ENCODE results near the gene SV2B. TPM values are rescaled to one million over a fixed set of nuclear protein-coding genes. Genes with fewer than 3 reads are reported as not detected.

SV2B gene
- total and polyA plus RNA-seq, 4 donors, result 6.6 to 31.0 (median 15.0) TPM

DNA sequence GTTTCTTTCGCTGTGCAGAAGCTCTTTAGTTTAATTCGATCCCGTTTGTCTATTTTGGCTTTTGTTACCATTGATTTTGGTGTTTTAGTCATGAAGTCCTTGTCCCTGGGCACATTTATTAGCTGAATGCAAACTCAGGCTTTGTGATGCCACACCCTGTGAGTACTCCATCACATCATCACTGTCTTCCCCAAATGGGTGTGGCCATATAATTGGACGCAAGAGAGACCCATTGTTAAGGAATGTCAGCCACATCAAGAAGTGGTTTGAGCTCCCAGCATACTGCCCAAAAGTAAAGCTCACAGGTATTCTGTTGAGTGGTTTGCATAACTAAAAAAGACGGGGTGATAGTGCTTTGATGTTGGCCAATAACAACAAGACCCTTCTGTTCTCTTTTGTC, 245.7 kb downstream of the SV2B start:
- DNase-seq (ENCODE audit: low read depth in 4 of 6, low spot score in 6 of 6), result no peak
- Histone ChIP-seq H3K4me3 (ENCODE audit: low read depth, low read length) (no peak overlapping the region), H3K27ac (ENCODE audit: low read depth, low read length) (no peak overlapping the region), H3K4me1 (ENCODE audit: control insufficient read depth, insufficient read depth, low read length) (peaks cover 3% of the 10 kb centered on the region), H3K27me3 (ENCODE audit: control insufficient read depth, insufficient read depth, low read length) (no peaks in the 10 kb centered on the region), H3K36me3 (ENCODE audit: control insufficient read depth, insufficient read depth, low read length) (no peaks in the 10 kb centered on the region), H3K9me3 (ENCODE audit: control insufficient read depth, insufficient read depth, low read length) (no peaks in the 10 kb centered on the region)
- 100% methylated on average over 2 of the region's 5 CpGs for WGBS (ENCODE audit: insufficient coverage)

DNA sequence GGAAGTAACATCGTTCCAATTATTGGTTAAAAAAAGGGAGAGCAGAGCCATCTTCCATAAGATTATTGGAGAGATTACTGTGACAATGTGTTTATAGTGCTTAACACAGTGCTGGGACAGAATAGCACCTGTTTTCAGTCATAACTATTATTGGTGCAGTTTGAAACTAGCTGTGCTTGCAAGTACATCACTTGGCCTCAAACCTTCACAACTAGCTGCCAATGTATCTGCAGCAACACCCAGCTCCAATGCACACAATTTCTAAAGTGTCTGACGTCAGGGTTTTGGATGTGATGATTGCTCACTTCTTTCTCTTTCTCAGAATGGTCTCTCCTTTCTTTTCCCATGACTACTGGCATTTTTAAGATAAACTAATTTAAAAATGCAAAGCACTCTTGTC, 246.2 kb downstream of the SV2B start:
- no peak for DNase-seq (ENCODE audit: low read depth in 4 of 6, low spot score in 6 of 6)
- Histone ChIP-seq H3K9me3 (ENCODE audit: control insufficient read depth, insufficient read depth, low read length) (no peaks in the 10 kb centered on the region), H3K36me3 (ENCODE audit: control insufficient read depth, insufficient read depth, low read length) (no peaks in the 10 kb centered on the region), H3K27ac (ENCODE audit: low read depth, low read length) (no peak overlapping the region), H3K4me1 (ENCODE audit: control insufficient read depth, insufficient read depth, low read length) (peaks cover 3% of the 10 kb centered on the region), H3K27me3 (ENCODE audit: control insufficient read depth, insufficient read depth, low read length) (no peaks in the 10 kb centered on the region), H3K4me3 (ENCODE audit: low read depth, low read length) (no peak overlapping the region)
- no CpG with 5 or more reads among the region's 2 CpGs for WGBS (ENCODE audit: insufficient coverage)

DNA sequence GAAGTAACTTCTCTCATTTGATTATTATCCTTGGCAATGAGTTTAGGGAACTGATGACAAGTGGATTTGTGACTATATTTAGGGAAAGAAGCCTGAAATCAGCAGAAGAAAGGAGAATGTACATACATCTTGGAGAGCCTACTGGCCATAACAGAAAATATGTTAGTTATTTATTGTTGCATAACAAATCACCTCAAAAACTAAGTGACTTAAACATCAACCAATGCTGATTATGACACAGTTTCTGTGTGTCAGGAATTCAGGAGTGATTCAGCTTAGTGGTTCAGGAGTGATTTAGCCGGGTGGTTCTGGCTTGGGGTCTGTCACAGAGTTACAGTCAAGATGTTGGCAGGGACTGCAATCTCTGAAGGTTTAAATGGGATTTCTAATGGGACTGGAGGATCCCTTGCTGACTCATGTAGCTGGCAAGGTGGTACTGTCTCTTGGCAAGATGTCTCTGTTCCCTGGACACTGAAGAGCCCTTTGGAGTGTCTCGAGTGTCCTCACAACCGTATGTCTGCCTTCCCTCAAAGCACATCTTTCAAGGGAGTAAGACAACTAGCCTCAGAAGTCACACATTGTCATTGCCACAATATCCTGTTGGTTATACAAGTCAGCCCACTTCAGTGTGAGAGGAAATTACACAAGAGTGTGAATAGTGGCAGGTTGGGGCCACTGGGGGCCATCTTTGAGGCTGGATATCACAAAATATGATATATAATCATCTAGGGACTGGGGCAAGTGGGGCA, 248.9 kb downstream of the SV2B start:
- Histone ChIP-seq H3K4me1 (ENCODE audit: control insufficient read depth, insufficient read depth, low read length) (no peaks in the 10 kb centered on the region), H3K4me3 (ENCODE audit: low read depth, low read length) (no peak overlapping the region), H3K27me3 (ENCODE audit: control insufficient read depth, insufficient read depth, low read length) (no peaks in the 10 kb centered on the region), H3K9me3 (ENCODE audit: control insufficient read depth, insufficient read depth, low read length) (no peaks in the 10 kb centered on the region), H3K36me3 (ENCODE audit: control insufficient read depth, insufficient read depth, low read length) (no peaks in the 10 kb centered on the region), H3K27ac (ENCODE audit: low read depth, low read length) (no peak overlapping the region)
- 51% methylated on average over 3 of the region's 3 CpGs for WGBS (ENCODE audit: insufficient coverage)
- no peak for DNase-seq (ENCODE audit: low read depth in 4 of 6, low spot score in 6 of 6)

Other genes with a start within 250 kb of the SV2B start
- gene FURIN, start 231.7 kb upstream of the SV2B start, total RNA-seq, result 10 to 100 TPM; 13.2 to 23.7 TPM
- 10 to 100 TPM; 24.9 to 27.0 TPM for gene FURIN, start 231.7 kb upstream of the SV2B start, polyA plus RNA-seq (ENCODE audit: insufficient read length in 2 of 2)
- 10 to 100 TPM; 13.3 to 19.5 TPM for gene FES, start 215.8 kb upstream of the SV2B start, total RNA-seq
- 10 to 100 TPM in 1 of 2 donors, 1 to 10 TPM in 1; 8.7 to 12.1 TPM for gene FES, start 215.8 kb upstream of the SV2B start, polyA plus RNA-seq (ENCODE audit: insufficient read length in 2 of 2)
- gene MAN2A2, start 197.0 kb upstream of the SV2B start, total RNA-seq, result 10 to 100 TPM; 25.3 to 48.5 TPM
- 100 to 1,000 TPM; 114 to 128 TPM for gene MAN2A2, start 197.0 kb upstream of the SV2B start, polyA plus RNA-seq (ENCODE audit: insufficient read length in 2 of 2)
- gene HDDC3, start 167.7 kb upstream of the SV2B start, total RNA-seq, result 10 to 100 TPM in 1 of 2 donors, 1 to 10 TPM in 1; 7.6 to 21.7 TPM
- gene HDDC3, start 167.7 kb upstream of the SV2B start, polyA plus RNA-seq (ENCODE audit: insufficient read length in 2 of 2), result 10 to 100 TPM; 14.6 to 15.5 TPM
- gene UNC45A, start 165.0 kb upstream of the SV2B start, total RNA-seq, result 10 to 100 TPM; 29.3 to 51.4 TPM
- gene UNC45A, start 165.0 kb upstream of the SV2B start, polyA plus RNA-seq (ENCODE audit: insufficient read length in 2 of 2), result 10 to 100 TPM; 43.6 to 54.7 TPM
- 10 to 100 TPM; 16.9 to 18.0 TPM for gene RCCD1, start 145.4 kb upstream of the SV2B start, total RNA-seq
- 10 to 100 TPM; 25.6 to 30.5 TPM for gene RCCD1, start 145.4 kb upstream of the SV2B start, polyA plus RNA-seq (ENCODE audit: insufficient read length in 2 of 2)
- gene PRC1, start 105.7 kb upstream of the SV2B start, total RNA-seq, result 10 to 100 TPM; 46.0 to 66.5 TPM
- 10 to 100 TPM; 53.5 to 62.2 TPM for gene PRC1, start 105.7 kb upstream of the SV2B start, polyA plus RNA-seq (ENCODE audit: insufficient read length in 2 of 2)
- gene VPS33B, start 77.7 kb upstream of the SV2B start, total RNA-seq, result 10 to 100 TPM in 1 of 2 donors, 1 to 10 TPM in 1; 7.9 to 19.9 TPM
- gene VPS33B, start 77.7 kb upstream of the SV2B start, polyA plus RNA-seq (ENCODE audit: insufficient read length in 2 of 2), result 10 to 100 TPM; 27.5 to 35.2 TPM